Measurements from ENCODE around the gene MAB21L3. TPM values are rescaled to one million over a fixed set of nuclear protein-coding genes. Genes with fewer than 3 reads are reported as not detected.

The MAB21L3 gene
- total and polyA plus RNA-seq, 2 of the 13 experiments (the other 11 are each of a cell fraction or from before 2014, with no cell fraction given): 0.55 to 4.1 TPM

DNA sequence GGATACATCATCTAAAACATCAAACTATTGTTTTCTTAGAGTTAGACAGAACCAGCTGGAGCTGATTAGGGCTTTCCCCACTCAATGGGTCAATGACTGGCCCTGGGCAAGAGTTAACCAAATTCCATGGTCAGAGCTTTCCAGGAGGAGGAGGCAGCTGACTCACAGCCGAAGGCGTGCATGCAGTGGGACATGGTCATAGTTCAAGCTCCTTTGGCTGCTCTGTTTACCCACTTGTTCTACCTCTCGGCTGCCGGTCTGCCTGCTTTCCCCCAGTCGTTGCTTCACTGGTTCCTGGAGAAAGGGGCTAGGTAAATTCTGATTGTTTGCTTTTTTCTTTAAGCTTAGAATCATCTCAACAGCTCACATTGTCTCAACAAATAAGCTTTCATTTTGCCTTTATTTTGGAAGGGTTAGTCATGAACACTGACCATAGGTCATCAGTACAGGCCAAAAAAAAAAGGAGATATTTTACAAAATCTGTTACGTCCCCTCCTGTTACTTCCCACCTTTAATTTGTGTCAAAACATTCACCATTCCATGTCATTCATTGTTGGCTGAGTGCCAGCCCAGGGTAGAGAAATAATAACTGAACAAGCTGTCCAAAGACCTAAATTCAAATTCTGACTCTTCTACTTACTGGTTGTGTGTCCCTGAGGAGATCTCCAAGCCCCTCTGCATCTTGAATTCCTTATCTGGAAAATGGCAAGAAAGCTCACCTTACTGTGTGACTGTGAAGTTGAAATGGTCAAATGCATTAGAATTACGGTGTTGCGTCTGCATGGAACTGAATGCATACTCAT lies 12.0 kb downstream of the MAB21L3 start (continued):
- TF ChIP-seq MYNN (CRISPR knock-in tag; IDR thresholded peaks at IDR 0.05; ENCODE audit: low read depth) (no peak), ZBTB1 (CRISPR knock-in tag; IDR thresholded peaks at IDR 0.05; ENCODE audit: borderline replicate concordance) (no peak), ELF3 (CRISPR knock-in tag; IDR thresholded peaks at IDR 0.05) (peak; percentile 66; the same call in 1 of the 2 replicates), CBX2 (IDR thresholded peaks at IDR 0.05; ENCODE audit: low read depth, low read length) (no peak), CBX2 (CRISPR knock-in tag; IDR thresholded peaks at IDR 0.05; ENCODE audit: low read depth) (no peak), KAT2B (IDR thresholded peaks at IDR 0.05; ENCODE audit: borderline replicate concordance, low read depth, low read length) (no peak), ASH2L (IDR thresholded peaks at IDR 0.05; ENCODE audit: insufficient read length, low read depth, low read length) (peak; percentile 19), ZNF292 (CRISPR knock-in tag; IDR thresholded peaks at IDR 0.05; ENCODE audit: borderline replicate concordance, low read depth) (peak; percentile 93), SMARCC2 (IDR thresholded peaks at IDR 0.05) (no peak), ZSCAN29 (CRISPR knock-in tag; conservative IDR thresholded peaks at IDR 0.05) (no peak), CENPX (CRISPR knock-in tag; IDR thresholded peaks at IDR 0.05) (no peak), ZNF773 (CRISPR knock-in tag; IDR thresholded peaks at IDR 0.05; ENCODE audit: borderline replicate concordance) (no peak), SMYD3 (CRISPR knock-in tag; IDR thresholded peaks at IDR 0.05) (0 out of 2 replicates have a peak, but pooled peaks have one; percentile 40), ZNF382 (CRISPR knock-in tag; IDR thresholded peaks at IDR 0.05; ENCODE audit: borderline replicate concordance) (no peak), RARG (CRISPR knock-in tag; IDR thresholded peaks at IDR 0.05; ENCODE audit: low read depth) (no peak), SOX6 (IDR thresholded peaks at IDR 0.05) (no peak), SOX6 (CRISPR knock-in tag; IDR thresholded peaks at IDR 0.05) (peak; percentile 94), CBX5 (CRISPR knock-in tag; IDR thresholded peaks at IDR 0.05; ENCODE audit: borderline replicate concordance) (peak; percentile 66; the same call in 1 of the 2 replicates), BRD4 (CRISPR knock-in tag; IDR thresholded peaks at IDR 0.05) (no peak)
- TF ChIP-seq, protein P1, sequence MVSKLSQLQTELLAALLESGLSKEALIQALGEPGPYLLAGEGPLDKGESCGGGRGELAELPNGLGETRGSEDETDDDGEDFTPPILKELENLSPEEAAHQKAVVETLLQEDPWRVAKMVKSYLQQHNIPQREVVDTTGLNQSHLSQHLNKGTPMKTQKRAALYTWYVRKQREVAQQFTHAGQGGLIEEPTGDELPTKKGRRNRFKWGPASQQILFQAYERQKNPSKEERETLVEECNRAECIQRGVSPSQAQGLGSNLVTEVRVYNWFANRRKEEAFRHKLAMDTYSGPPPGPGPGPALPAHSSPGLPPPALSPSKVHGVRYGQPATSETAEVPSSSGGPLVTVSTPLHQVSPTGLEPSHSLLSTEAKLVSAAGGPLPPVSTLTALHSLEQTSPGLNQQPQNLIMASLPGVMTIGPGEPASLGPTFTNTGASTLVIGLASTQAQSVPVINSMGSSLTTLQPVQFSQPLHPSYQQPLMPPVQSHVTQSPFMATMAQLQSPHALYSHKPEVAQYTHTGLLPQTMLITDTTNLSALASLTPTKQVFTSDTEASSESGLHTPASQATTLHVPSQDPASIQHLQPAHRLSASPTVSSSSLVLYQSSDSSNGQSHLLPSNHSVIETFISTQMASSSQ (IDR thresholded peaks at IDR 0.05; ENCODE audit: low read depth): peak; percentile 50; the same call in 1 of the 2 replicates
- TF ChIP-seq, protein P1 (CRISPR knock-in tag; IDR thresholded peaks at IDR 0.05; ENCODE audit: borderline replicate concordance): peak; percentile 59; the same call in 1 of the 2 replicates
- TF ChIP-seq, protein P2, sequence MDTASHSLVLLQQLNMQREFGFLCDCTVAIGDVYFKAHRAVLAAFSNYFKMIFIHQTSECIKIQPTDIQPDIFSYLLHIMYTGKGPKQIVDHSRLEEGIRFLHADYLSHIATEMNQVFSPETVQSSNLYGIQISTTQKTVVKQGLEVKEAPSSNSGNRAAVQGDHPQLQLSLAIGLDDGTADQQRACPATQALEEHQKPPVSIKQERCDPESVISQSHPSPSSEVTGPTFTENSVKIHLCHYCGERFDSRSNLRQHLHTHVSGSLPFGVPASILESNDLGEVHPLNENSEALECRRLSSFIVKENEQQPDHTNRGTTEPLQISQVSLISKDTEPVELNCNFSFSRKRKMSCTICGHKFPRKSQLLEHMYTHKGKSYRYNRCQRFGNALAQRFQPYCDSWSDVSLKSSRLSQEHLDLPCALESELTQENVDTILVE (CRISPR knock-in tag; IDR thresholded peaks at IDR 0.05): no peak
- TF ChIP-seq, protein P3, sequence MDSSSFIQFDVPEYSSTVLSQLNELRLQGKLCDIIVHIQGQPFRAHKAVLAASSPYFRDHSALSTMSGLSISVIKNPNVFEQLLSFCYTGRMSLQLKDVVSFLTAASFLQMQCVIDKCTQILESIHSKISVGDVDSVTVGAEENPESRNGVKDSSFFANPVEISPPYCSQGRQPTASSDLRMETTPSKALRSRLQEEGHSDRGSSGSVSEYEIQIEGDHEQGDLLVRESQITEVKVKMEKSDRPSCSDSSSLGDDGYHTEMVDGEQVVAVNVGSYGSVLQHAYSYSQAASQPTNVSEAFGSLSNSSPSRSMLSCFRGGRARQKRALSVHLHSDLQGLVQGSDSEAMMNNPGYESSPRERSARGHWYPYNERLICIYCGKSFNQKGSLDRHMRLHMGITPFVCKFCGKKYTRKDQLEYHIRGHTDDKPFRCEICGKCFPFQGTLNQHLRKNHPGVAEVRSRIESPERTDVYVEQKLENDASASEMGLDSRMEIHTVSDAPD (CRISPR knock-in tag; IDR thresholded peaks at IDR 0.05): peak; percentile 97
- TF ChIP-seq, protein P4, sequence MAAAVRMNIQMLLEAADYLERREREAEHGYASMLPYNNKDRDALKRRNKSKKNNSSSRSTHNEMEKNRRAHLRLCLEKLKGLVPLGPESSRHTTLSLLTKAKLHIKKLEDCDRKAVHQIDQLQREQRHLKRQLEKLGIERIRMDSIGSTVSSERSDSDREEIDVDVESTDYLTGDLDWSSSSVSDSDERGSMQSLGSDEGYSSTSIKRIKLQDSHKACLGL (CRISPR knock-in tag; IDR thresholded peaks at IDR 0.05): no peak
